Upper lobe of left lung (tissue), 6 donors: ENCODE measurements around the gene DMC1. TPM values are rescaled to one million over a fixed set of nuclear protein-coding genes. Genes with fewer than 3 reads are reported as not detected.

ENCODE experiments used
- ATAC-seq, 2 donors: fragments of 200-7000 bp; cut with Tn5 transposase; one replicate each; pipeline ENCODE4 v1.9.1; 2022; ENCODE audit warnings: mild to moderate bottlenecking in 2 of 2, moderate library complexity in 2 of 2; ENCODE audit not compliant: low FRiP score in 2 of 2
- DNase-seq, 2 donors: peaks; one replicate each; pipeline ENCODE4 v3.0.0-alpha.2; 2019 to 2020
- H3K27ac ChIP-seq, 4 donors: fragments of 200-600 bp; sonication (generic); one replicate each; pipeline ENCODE4 v1.5.1; 2016 to 2019
- H3K27me3 ChIP-seq, 4 donors: fragments of 200-600 bp; sonication (generic); one replicate each; pipeline ENCODE4 v1.5.1; 2017 to 2019
- H3K36me3 ChIP-seq, 4 donors: fragments of 200-600 bp; sonication (generic); one replicate each; pipeline ENCODE4 v1.5.1; 2016 to 2019
- H3K4me1 ChIP-seq, 4 donors: fragments of 200-600 bp; sonication (generic); one replicate each; pipeline ENCODE4 v1.5.1; 2018 to 2019
- H3K4me3 ChIP-seq, 4 donors: fragments of 200-600 bp; sonication (generic); one replicate each; pipeline ENCODE4 v1.5.1; 2017 to 2019; ENCODE audit warnings: mild to moderate bottlenecking in 2 of 4, moderate library complexity in 1 of 4
- H3K9me3 ChIP-seq, 4 donors: fragments of 200-600 bp; sonication (generic); one replicate each; pipeline ENCODE4 v1.5.1; 2018 to 2019
- EP300 ChIP-seq, 4 donors: sonication (generic); formaldehyde crosslinking; IDR thresholded peaks; one replicate each; pipeline ENCODE4 v1.5.1; 2017; ENCODE audit warnings: antibody characterized with exemption in 4 of 4, control low read depth in 2 of 4
- POLR2A ChIP-seq, 4 donors: fragments of 450-650 bp; IDR thresholded peaks; one replicate each; pipeline ENCODE4 v1.5.1; 2016 to 2017; ENCODE audit warnings: antibody characterized with exemption in 4 of 4, mild to moderate bottlenecking in 2 of 4
- POLR2AphosphoS5 ChIP-seq, 2 donors: sonication (generic); formaldehyde crosslinking; IDR thresholded peaks; one replicate each; pipeline ENCODE4 v1.5.1; 2017; ENCODE audit warnings: antibody characterized with exemption in 2 of 2
- WGBS, 2 donors: methylation state at CpG; one replicate each; pipeline ENCODE4 v1.1.5; 2017 to 2018; 5-methylcytosine and 5-hydroxymethylcytosine counted together
- total RNA-seq, 6 donors: library from RNA; depleted of rRNA in 4 of 6; stranded (reverse); fragments of >200 nt in 4 of 6; gene quantifications; one replicate each; pipeline versions ENCODE4 v1.1.0 to v1.2.1, GENCODE V29; 2016 to 2021
- TF ChIP-seq, protein P1 (sequence below), 6 experiments: fragments of 450-650 bp in 4 of 6; fragments of 200-600 bp in 2 of 6; sonication (generic) in 2 of 6; IDR thresholded peaks; one replicate each; pipeline ENCODE4 v1.5.1; 2016 to 2019; ENCODE audit warnings: antibody characterized with exemption in 6 of 6
- donor health status: DM: no; HTN: no; CAD: no; lungs with moderate emphysema.
- donor health status: DM: no; HTN: yes; CAD: no; lungs with severe emphysema.

Gene DMC1
- total RNA-seq, 6 donors from 2014 or later = 0.33 to 12.3 (median 1.2) TPM

- 82 to 93% methylated on average over 4 of the region's 4 CpGs for WGBS, 2 donors
- TF ChIP-seq POLR2AphosphoS5 (IDR thresholded peaks at IDR 0.05) (no peak), EP300 (IDR thresholded peaks at IDR 0.05) (no peak)
Measured at GRCh38 chr22:38613588-38613987, 43.6 kb upstream of the DMC1 start.

DNA sequence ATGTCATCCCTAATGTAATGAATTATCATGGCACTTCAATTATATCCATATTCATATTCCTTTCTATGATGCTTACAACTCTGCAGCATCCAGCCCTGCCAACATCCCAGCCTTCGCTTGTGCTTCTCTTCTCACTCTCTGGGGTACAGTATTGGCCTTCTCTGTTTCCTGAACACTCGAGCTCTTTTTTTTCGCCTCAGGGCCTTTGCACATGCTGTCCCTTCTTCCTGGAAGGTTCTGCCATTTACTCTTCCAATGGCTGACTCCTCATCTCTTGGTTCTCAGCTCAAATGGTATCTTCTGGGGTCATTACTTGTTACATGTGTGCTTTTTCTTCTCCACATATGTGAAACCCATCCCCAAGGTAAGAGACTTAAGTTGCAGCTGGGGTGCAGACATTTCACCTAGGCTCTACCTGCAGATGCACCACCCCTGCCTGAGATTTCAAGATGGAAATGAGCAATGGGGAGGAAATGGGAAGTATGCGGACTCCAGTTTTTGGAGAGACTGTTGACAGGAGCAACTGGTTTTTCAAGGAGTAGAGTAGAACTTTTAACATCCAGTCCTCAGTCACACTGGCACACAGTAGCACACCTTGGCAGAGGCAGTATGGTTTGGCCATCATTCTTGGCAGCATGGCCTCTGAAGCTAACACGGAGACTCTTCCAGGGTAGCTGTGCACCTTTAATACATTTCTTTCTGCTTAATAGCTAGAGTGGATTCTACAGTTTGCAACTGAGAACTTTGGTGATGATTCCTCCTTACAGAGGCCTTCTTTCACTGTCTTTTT lies 42.4 kb upstream of the DMC1 start:
- 92 to 93% methylated on average over 5 of the region's 5 CpGs for WGBS, 2 donors
- ATAC-seq (no peak), DNase-seq (no peak)
- Histone ChIP-seq H3K27me3 (no peaks in the 10 kb centered on the region), H3K9me3 (no peaks in the 10 kb centered on the region), H3K4me1 (no peaks in the 10 kb centered on the region), H3K27ac (no peak overlapping the region), H3K4me3 (no peak overlapping the region), H3K36me3 (no peaks in the 10 kb centered on the region)
- TF ChIP-seq, protein P1, sequence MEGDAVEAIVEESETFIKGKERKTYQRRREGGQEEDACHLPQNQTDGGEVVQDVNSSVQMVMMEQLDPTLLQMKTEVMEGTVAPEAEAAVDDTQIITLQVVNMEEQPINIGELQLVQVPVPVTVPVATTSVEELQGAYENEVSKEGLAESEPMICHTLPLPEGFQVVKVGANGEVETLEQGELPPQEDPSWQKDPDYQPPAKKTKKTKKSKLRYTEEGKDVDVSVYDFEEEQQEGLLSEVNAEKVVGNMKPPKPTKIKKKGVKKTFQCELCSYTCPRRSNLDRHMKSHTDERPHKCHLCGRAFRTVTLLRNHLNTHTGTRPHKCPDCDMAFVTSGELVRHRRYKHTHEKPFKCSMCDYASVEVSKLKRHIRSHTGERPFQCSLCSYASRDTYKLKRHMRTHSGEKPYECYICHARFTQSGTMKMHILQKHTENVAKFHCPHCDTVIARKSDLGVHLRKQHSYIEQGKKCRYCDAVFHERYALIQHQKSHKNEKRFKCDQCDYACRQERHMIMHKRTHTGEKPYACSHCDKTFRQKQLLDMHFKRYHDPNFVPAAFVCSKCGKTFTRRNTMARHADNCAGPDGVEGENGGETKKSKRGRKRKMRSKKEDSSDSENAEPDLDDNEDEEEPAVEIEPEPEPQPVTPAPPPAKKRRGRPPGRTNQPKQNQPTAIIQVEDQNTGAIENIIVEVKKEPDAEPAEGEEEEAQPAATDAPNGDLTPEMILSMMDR (IDR thresholded peaks at IDR 0.05) = no peak
- TF ChIP-seq EP300 (IDR thresholded peaks at IDR 0.05) (no peak), POLR2AphosphoS5 (IDR thresholded peaks at IDR 0.05) (no peak), POLR2A (IDR thresholded peaks at IDR 0.05) (no peak)

More at GRCh38 chr22:38613588-38613987, 43.6 kb upstream of the DMC1 start:
- Histone ChIP-seq H3K4me3 (no peak overlapping the region), H3K27ac (no peak overlapping the region), H3K27me3 (no peaks in the 10 kb centered on the region), H3K36me3 (no peaks in the 10 kb centered on the region), H3K9me3 (no peaks in the 10 kb centered on the region), H3K4me1 (no peaks in the 10 kb centered on the region)
- DNase-seq (no peak), ATAC-seq (no peak)

- H3K9me3 ChIP-seq = no peaks in the 10 kb centered on the region
- WGBS, 2 donors = 96% methylated on average over 5 of the region's 5 CpGs
Measured at GRCh38 chr22:38611559-38611958, 41.6 kb upstream of the DMC1 start.

GRCh38 chr22:38610234-38610633 lies 40.3 kb upstream of the DMC1 start:
- WGBS, 2 donors = 87 to 93% methylated on average over 5 of the region's 5 CpGs

More at GRCh38 chr22:38611559-38611958, 41.6 kb upstream of the DMC1 start:
- no peaks in the 10 kb centered on the region for H3K36me3 ChIP-seq
- H3K4me3 ChIP-seq = no peak overlapping the region
- no peaks in the 10 kb centered on the region for H3K27me3 ChIP-seq
- H3K27ac ChIP-seq = no peak overlapping the region
- TF ChIP-seq EP300 (IDR thresholded peaks at IDR 0.05) (no peak), POLR2A (IDR thresholded peaks at IDR 0.05) (no peak), POLR2AphosphoS5 (IDR thresholded peaks at IDR 0.05) (no peak)
- TF ChIP-seq, protein P1 (IDR thresholded peaks at IDR 0.05) = no peak
- ATAC-seq = no peak
- H3K4me1 ChIP-seq = no peaks in the 10 kb centered on the region
- DNase-seq = no peak

GRCh38 chr22:38608992-38609750 lies 39.2 kb upstream of the DMC1 start:
- Histone ChIP-seq H3K4me1 (no peaks in the 10 kb centered on the region), H3K9me3 (no peaks in the 10 kb centered on the region), H3K4me3 (no peak overlapping the region), H3K36me3 (no peaks in the 10 kb centered on the region), H3K27ac (no peak overlapping the region), H3K27me3 (no peaks in the 10 kb centered on the region)
- 85 to 91% methylated on average over 13 of the region's 13 CpGs for WGBS, 2 donors
- no peak for DNase-seq
- no peak for ATAC-seq
- TF ChIP-seq POLR2A (IDR thresholded peaks at IDR 0.05) (no peak), EP300 (IDR thresholded peaks at IDR 0.05) (no peak), POLR2AphosphoS5 (IDR thresholded peaks at IDR 0.05) (no peak)
- TF ChIP-seq, protein P1 (IDR thresholded peaks at IDR 0.05) = no peak

More at GRCh38 chr22:38610234-38610633, 40.3 kb upstream of the DMC1 start:
- ATAC-seq (no peak), DNase-seq (no peak)
- TF ChIP-seq POLR2AphosphoS5 (IDR thresholded peaks at IDR 0.05) (no peak), EP300 (IDR thresholded peaks at IDR 0.05) (no peak), POLR2A (IDR thresholded peaks at IDR 0.05) (no peak)
- TF ChIP-seq, protein P1 (IDR thresholded peaks at IDR 0.05) = no peak
- H3K4me1 ChIP-seq = no peaks in the 10 kb centered on the region
- H3K36me3 ChIP-seq = no peaks in the 10 kb centered on the region
- no peaks in the 10 kb centered on the region for H3K27me3 ChIP-seq
- no peaks in the 10 kb centered on the region for H3K9me3 ChIP-seq
- H3K27ac ChIP-seq = no peak overlapping the region
- no peak overlapping the region for H3K4me3 ChIP-seq
